Stimulated activated effector memory CD8-positive, alpha-beta T cell treated with anti-CD3 and anti-CD28 coated beads, Interleukin-12 subunit alpha, Interleukin-12 subunit beta, amount 100 ng/mL, for 72 hours (primary cell): ENCODE measurements around the gene MRPL41.
"Not testable (repeated sequence)": the region's sequence is repeated elsewhere in the genome, so short reads cannot be mapped to it uniquely, and the experiment has no call there.

Source experiments
- ATAC-seq: fragments of 150-1000 bp; cut with Tn5 transposase; 2 replicates; pipeline ENCODE4 v1.10.0; 2021
- DNase-seq, 2 donors: peaks; one replicate each; pipeline ENCODE4 v3.0.0; 2021 to 2022; ENCODE audit warnings: low spot score in 2 of 2
- H3K27ac Mint-ChIP-seq: one replicate; pipeline ENCODE4 v1.8.0; 2022; ENCODE audit warnings: mild to moderate bottlenecking, mixed read lengths
- H3K36me3 Mint-ChIP-seq: one replicate; pipeline ENCODE4 v1.8.0; 2022; ENCODE audit warnings: mild to moderate bottlenecking, mixed read lengths
- H3K4me1 Mint-ChIP-seq: one replicate; pipeline ENCODE4 v1.8.0; 2022; ENCODE audit warnings: mixed read lengths
- H3K4me3 Mint-ChIP-seq: one replicate; pipeline ENCODE4 v1.8.0; 2022; ENCODE audit warnings: mild to moderate bottlenecking, mixed read lengths
- H3K9me3 Mint-ChIP-seq: one replicate; pipeline ENCODE4 v1.8.0; 2022; ENCODE audit warnings: mixed read lengths

MRPL41 gene

GRCh38 chr9:137551264-137552021 lies at the start of gene MRPL41:
MRPL41 (plus strand) TSS chr9:137551879; CDS start chr9:137552082, 203 bp downstream.
- Mint-ChIP-seq H3K27ac (no peak within 1 kb of the TSS), H3K9me3 (no peaks in the 10 kb centered on the region), H3K4me3 (peak within 1 kb of the TSS; percentile 79), H3K36me3 (peaks cover 20% of the 10 kb centered on the region), H3K4me1 (peaks cover 30% of the 10 kb centered on the region)
- DNase-seq (peak; percentile 66 to 88), ATAC-seq (peak; percentile 96)

- DNase-seq, result no peak
- Mint-ChIP-seq H3K4me1 (peaks cover 13% of the 10 kb centered on the region), H3K36me3 (peaks cover 16% of the 10 kb centered on the region), H3K9me3 (no peaks in the 10 kb centered on the region), H3K4me3 (no peak overlapping the region), H3K27ac (peak overlapping the region; percentile 94)
- no peak for ATAC-seq
Observed at GRCh38 chr9:137502008-137502911, 49.4 kb upstream of the MRPL41 start.

GRCh38 chr9:137504432-137504777 lies 47.3 kb upstream of the MRPL41 start:
- Mint-ChIP-seq H3K9me3 (no peaks in the 10 kb centered on the region), H3K4me3 (no peak overlapping the region), H3K36me3 (peaks cover 16% of the 10 kb centered on the region), H3K27ac (no peak overlapping the region), H3K4me1 (peaks cover 13% of the 10 kb centered on the region)
- ATAC-seq (peak; percentile 55), DNase-seq (no peak)

- no peak for ATAC-seq
- H3K4me1 Mint-ChIP-seq, result peaks cover 13% of the 10 kb centered on the region
- H3K36me3 Mint-ChIP-seq, result peaks cover 16% of the 10 kb centered on the region
Observed at GRCh38 chr9:137505421-137506140, 46.1 kb upstream of the MRPL41 start.

GRCh38 chr9:137506274-137506673 lies 45.4 kb upstream of the MRPL41 start:
- H3K4me3 Mint-ChIP-seq, result no peak overlapping the region
- no peak for DNase-seq
- H3K4me1 Mint-ChIP-seq, result peaks cover 13% of the 10 kb centered on the region
- no peak overlapping the region for H3K27ac Mint-ChIP-seq
- no peak for ATAC-seq
- H3K9me3 Mint-ChIP-seq, result no peaks in the 10 kb centered on the region
- H3K36me3 Mint-ChIP-seq, result peaks cover 16% of the 10 kb centered on the region

More at GRCh38 chr9:137505421-137506140, 46.1 kb upstream of the MRPL41 start:
- Mint-ChIP-seq H3K9me3 (no peaks in the 10 kb centered on the region), H3K4me3 (no peak overlapping the region), H3K27ac (no peak overlapping the region)
- no peak for DNase-seq

GRCh38 chr9:137506702-137507171 lies 44.9 kb upstream of the MRPL41 start:
- Mint-ChIP-seq H3K4me1 (peaks cover 10% of the 10 kb centered on the region), H3K27ac (no peak overlapping the region), H3K36me3 (peaks cover 13% of the 10 kb centered on the region), H3K4me3 (no peak overlapping the region), H3K9me3 (no peaks in the 10 kb centered on the region)
- ATAC-seq (no peak), DNase-seq (no peak)

GRCh38 chr9:137509198-137509597 lies 42.5 kb upstream of the MRPL41 start:
- Mint-ChIP-seq H3K27ac (no peak overlapping the region), H3K36me3 (no peaks in the 10 kb centered on the region), H3K4me3 (no peak overlapping the region), H3K4me1 (peaks cover 8% of the 10 kb centered on the region), H3K9me3 (no peaks in the 10 kb centered on the region)
- DNase-seq (no peak), ATAC-seq (no peak)

GRCh38 chr9:137511126-137511525 lies 40.6 kb upstream of the MRPL41 start:
- not testable (repeated sequence) for H3K9me3 Mint-ChIP-seq, H3K27ac Mint-ChIP-seq, H3K4me1 Mint-ChIP-seq, H3K36me3 Mint-ChIP-seq, H3K4me3 Mint-ChIP-seq, ATAC-seq, DNase-seq

- Mint-ChIP-seq H3K4me3 (no peak overlapping the region), H3K9me3 (no peaks in the 10 kb centered on the region), H3K36me3 (no peaks in the 10 kb centered on the region), H3K27ac (no peak overlapping the region), H3K4me1 (peaks cover 8% of the 10 kb centered on the region)
- DNase-seq, result no peak
- ATAC-seq, result no peak
Observed at GRCh38 chr9:137511758-137512463, 39.8 kb upstream of the MRPL41 start.

GRCh38 chr9:137513136-137513535 lies 38.5 kb upstream of the MRPL41 start:
- DNase-seq, H3K4me1 Mint-ChIP-seq, ATAC-seq, H3K9me3 Mint-ChIP-seq, H3K4me3 Mint-ChIP-seq, H3K36me3 Mint-ChIP-seq, H3K27ac Mint-ChIP-seq: not testable (repeated sequence)

GRCh38 chr9:137513801-137514570 lies 37.7 kb upstream of the MRPL41 start:
- not testable (repeated sequence) for DNase-seq, H3K27ac Mint-ChIP-seq, H3K9me3 Mint-ChIP-seq, H3K36me3 Mint-ChIP-seq, H3K4me3 Mint-ChIP-seq, ATAC-seq, H3K4me1 Mint-ChIP-seq

- ATAC-seq, result peak; percentile 21
- H3K9me3 Mint-ChIP-seq, result no peaks in the 10 kb centered on the region
Observed at GRCh38 chr9:137514691-137515337, 36.9 kb upstream of the MRPL41 start.

GRCh38 chr9:137515338-137515724 lies 36.3 kb upstream of the MRPL41 start:
- no peak overlapping the region for H3K4me3 Mint-ChIP-seq
- no peaks in the 10 kb centered on the region for H3K36me3 Mint-ChIP-seq
- ATAC-seq, result no peak
- DNase-seq, result no peak
- no peak overlapping the region for H3K27ac Mint-ChIP-seq
- no peaks in the 10 kb centered on the region for H3K9me3 Mint-ChIP-seq
- peaks cover 8% of the 10 kb centered on the region for H3K4me1 Mint-ChIP-seq

More at GRCh38 chr9:137514691-137515337, 36.9 kb upstream of the MRPL41 start:
- H3K4me1 Mint-ChIP-seq, result peaks cover 8% of the 10 kb centered on the region
- no peak for DNase-seq
- H3K4me3 Mint-ChIP-seq, result no peak overlapping the region
- no peak overlapping the region for H3K27ac Mint-ChIP-seq
- H3K36me3 Mint-ChIP-seq, result no peaks in the 10 kb centered on the region
